Ishikawa (cell line): ENCODE measurements around the gene TMEM53.

ENCODE experiments used
- CEBPB ChIP-seq: IDR thresholded peaks from 2 replicates; pipeline ENCODE4 v1.6.1; 2012
- CREB1 ChIP-seq: IDR thresholded peaks from 2 replicates; pipeline ENCODE4 v1.6.1; 2012; ENCODE audit warnings: low read depth
- EGR1 ChIP-seq: IDR thresholded peaks from 2 replicates; pipeline ENCODE4 v1.6.1; 2012
- EP300 ChIP-seq: IDR thresholded peaks from 2 replicates; pipeline ENCODE4 v1.6.1; 2012; ENCODE audit warnings: borderline replicate concordance
- FOXM1 ChIP-seq: IDR thresholded peaks from 2 replicates; pipeline ENCODE4 v1.6.1; 2012; ENCODE audit warnings: low read depth, borderline replicate concordance
- NFIC ChIP-seq: IDR thresholded peaks from 2 replicates; pipeline ENCODE4 v1.6.1; 2012
- RAD21 ChIP-seq: IDR thresholded peaks from 2 replicates; pipeline ENCODE4 v1.6.1; 2012; ENCODE audit warnings: low read depth
- TAF1 ChIP-seq: IDR thresholded peaks from 2 replicates; pipeline ENCODE4 v1.6.1; 2012; ENCODE audit warnings: low read depth, mild to moderate bottlenecking
- TCF12 ChIP-seq: IDR thresholded peaks from 2 replicates; pipeline ENCODE4 v1.6.1; 2012; ENCODE audit warnings: low read depth
- TEAD4 ChIP-seq: IDR thresholded peaks from 2 replicates; pipeline ENCODE4 v1.6.1; 2012
- YY1 ChIP-seq: IDR thresholded peaks from 2 replicates; pipeline ENCODE4 v1.6.1; 2012; ENCODE audit warnings: low read depth
- ZBTB7A ChIP-seq: IDR thresholded peaks from 2 replicates; pipeline ENCODE4 v1.6.1; 2012; ENCODE audit warnings: low read depth
- TF ChIP-seq, protein P1 (sequence below): IDR thresholded peaks from 2 replicates; pipeline ENCODE4 v1.6.1; 2012
- TF ChIP-seq, protein P2 (sequence below): IDR thresholded peaks from 2 replicates; pipeline ENCODE4 v1.6.1; 2012
- TF ChIP-seq, protein P3 (sequence below): IDR thresholded peaks from 2 replicates; pipeline ENCODE4 v1.6.1; 2012; ENCODE audit warnings: low read depth, mild to moderate bottlenecking

Gene TMEM53

DNA sequence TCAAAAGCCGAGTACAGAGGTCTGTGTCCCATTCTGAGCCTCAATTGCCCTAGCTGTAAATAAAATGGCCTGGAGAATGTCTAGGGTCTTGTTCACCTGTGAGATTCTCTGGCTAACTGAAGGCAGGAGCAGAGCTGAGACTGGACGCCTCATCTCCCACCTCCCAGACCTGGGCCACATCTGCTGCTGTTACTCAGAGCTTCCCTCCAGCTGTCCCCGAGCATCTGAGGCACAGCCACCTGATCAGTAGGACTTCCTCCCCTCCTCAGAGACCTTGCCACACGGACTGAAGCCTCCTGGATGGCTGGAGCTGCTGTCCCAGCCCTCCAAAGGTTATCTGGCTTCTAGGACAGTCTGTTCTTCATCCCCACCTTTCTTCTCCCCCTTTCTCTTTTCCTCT is 62.4 kb downstream of the TMEM53 start:
- TF ChIP-seq TAF1 (no peak), FOXM1 (no peak), TCF12 (no peak), RAD21 (no peak), CREB1 (no peak), ZBTB7A (no peak), EP300 (no peak), CEBPB (no peak), TEAD4 (no peak), YY1 (no peak), NFIC (no peak), EGR1 (no peak)
- TF ChIP-seq, protein P1, sequence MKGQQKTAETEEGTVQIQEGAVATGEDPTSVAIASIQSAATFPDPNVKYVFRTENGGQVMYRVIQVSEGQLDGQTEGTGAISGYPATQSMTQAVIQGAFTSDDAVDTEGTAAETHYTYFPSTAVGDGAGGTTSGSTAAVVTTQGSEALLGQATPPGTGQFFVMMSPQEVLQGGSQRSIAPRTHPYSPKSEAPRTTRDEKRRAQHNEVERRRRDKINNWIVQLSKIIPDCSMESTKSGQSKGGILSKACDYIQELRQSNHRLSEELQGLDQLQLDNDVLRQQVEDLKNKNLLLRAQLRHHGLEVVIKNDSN, result no peak
- TF ChIP-seq, protein P2, sequence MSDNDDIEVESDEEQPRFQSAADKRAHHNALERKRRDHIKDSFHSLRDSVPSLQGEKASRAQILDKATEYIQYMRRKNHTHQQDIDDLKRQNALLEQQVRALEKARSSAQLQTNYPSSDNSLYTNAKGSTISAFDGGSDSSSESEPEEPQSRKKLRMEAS, result no peak
- TF ChIP-seq, protein P3, sequence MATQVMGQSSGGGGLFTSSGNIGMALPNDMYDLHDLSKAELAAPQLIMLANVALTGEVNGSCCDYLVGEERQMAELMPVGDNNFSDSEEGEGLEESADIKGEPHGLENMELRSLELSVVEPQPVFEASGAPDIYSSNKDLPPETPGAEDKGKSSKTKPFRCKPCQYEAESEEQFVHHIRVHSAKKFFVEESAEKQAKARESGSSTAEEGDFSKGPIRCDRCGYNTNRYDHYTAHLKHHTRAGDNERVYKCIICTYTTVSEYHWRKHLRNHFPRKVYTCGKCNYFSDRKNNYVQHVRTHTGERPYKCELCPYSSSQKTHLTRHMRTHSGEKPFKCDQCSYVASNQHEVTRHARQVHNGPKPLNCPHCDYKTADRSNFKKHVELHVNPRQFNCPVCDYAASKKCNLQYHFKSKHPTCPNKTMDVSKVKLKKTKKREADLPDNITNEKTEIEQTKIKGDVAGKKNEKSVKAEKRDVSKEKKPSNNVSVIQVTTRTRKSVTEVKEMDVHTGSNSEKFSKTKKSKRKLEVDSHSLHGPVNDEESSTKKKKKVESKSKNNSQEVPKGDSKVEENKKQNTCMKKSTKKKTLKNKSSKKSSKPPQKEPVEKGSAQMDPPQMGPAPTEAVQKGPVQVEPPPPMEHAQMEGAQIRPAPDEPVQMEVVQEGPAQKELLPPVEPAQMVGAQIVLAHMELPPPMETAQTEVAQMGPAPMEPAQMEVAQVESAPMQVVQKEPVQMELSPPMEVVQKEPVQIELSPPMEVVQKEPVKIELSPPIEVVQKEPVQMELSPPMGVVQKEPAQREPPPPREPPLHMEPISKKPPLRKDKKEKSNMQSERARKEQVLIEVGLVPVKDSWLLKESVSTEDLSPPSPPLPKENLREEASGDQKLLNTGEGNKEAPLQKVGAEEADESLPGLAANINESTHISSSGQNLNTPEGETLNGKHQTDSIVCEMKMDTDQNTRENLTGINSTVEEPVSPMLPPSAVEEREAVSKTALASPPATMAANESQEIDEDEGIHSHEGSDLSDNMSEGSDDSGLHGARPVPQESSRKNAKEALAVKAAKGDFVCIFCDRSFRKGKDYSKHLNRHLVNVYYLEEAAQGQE, result no peak

DNA sequence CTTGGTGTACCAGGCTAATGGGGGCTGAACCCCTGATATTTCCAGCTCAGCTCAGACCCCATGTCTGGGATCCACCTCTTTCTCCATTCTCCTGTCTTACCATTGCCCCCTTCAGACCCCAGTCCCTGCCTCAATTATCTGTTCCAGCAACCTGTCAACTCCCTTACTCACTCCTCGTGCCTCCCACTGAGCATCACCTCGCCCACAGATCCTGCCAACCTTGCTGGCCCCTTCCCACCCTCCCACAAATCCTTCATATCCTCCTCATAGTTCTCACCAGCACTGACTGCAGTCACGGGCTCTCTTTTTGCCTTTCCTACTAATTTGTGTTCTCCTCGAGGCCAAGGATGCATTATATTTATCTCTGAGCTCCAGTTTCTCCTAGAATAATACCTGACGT is 62.9 kb downstream of the TMEM53 start:
- TF ChIP-seq NFIC, result no peak
- TF ChIP-seq RAD21, result no peak
- no peak for TF ChIP-seq EP300
- TF ChIP-seq TAF1, result no peak
- no peak for TF ChIP-seq CEBPB
- no peak for TF ChIP-seq FOXM1
- TF ChIP-seq, protein P3, result no peak
- no peak for TF ChIP-seq TCF12
- TF ChIP-seq, protein P2, result no peak
- no peak for TF ChIP-seq EGR1
- TF ChIP-seq ZBTB7A, result no peak

DNA sequence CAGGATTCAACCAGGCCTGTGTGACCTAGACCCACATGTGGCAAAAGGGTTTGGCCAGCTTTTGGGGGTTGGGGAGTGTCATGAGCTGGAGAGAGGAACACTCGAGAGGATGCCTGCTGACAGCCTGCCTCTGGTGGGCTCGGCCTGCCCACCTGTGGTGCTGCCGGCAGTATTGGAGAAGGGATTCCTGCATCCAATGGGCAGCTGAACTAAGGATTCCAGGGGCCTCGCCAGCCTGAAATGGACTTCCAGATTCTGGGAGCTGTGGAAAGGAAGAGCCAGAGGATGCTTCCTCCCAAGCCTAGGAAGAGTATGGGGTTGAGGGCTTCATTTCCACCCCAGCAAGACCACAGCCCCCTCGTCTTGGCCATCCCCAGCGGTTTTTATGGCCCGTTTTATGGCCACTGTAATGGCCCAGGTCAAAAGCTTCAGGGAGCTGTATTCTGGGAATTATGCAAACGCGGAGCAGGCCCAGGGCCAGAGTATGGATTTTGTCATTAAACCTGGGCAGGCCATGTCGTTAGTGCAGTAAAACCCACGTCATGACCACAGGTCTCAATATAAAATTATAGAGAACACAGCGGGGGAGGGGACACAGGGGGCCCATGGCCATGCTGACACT is 63.6 kb downstream of the TMEM53 start:
- TF ChIP-seq, protein P3, result no peak
- TF ChIP-seq TAF1, result no peak
- no peak for TF ChIP-seq FOXM1
- no peak for TF ChIP-seq ZBTB7A

DNA sequence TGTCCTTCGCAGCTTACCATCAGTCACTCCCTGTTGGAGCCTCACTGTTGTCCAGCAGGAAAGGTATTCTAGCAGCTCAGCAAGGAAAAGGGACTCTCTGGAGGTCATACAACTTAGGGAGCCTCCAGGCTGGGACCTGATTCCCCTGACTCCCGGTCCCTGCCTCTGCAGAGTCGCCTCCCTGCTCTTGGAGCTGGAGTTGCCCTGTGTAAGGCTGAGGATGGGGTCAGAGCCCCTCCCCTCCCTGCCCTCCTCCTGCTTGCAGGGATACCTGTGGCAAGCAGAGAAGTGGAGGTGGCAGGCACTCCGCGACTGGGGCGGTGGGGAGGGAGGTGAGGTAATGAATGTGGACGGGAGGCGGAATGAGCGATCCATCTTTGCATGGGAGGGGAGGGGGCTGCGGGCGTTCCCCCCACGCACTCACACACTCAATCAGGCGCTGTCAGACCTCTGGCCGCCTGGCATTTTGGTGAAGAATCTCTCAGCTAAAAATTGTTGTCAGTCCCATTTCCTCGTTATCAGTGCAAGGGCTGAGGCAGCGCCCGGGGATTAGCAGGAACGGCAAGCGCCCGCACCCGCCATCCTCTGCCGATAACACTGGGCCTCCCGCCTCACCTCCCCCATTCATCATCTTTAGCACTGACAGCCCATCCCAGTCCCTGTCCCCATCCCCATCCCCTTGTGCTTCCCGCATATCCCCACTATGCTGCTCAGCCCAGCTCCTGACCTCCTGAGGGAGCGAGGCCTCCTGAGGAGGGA is 64.3 kb downstream of the TMEM53 start:
- no peak for TF ChIP-seq FOXM1
- TF ChIP-seq, protein P3, result no peak
- TF ChIP-seq NFIC, result no peak
- TF ChIP-seq EGR1, result no peak
- TF ChIP-seq EP300, result no peak
- TF ChIP-seq, protein P1, result no peak
- no peak for TF ChIP-seq TEAD4
- TF ChIP-seq CREB1, result no peak
- no peak for TF ChIP-seq ZBTB7A
- TF ChIP-seq, protein P2, result no peak
- no peak for TF ChIP-seq CEBPB
- no peak for TF ChIP-seq RAD21
- no peak for TF ChIP-seq TAF1
- no peak for TF ChIP-seq YY1
- no peak for TF ChIP-seq TCF12
